PC-3 (cell line): Measurements from ENCODE around the gene PTPN21. TPM values are rescaled to one million over a fixed set of nuclear protein-coding genes. Genes with fewer than 3 reads are reported as not detected.

Source experiments
- ATAC-seq: fragments of 200-7000 bp; cut with Tn5 transposase; 2 replicates; pipeline ENCODE4 v1.9.1; 2020; ENCODE audit warnings: mild to moderate bottlenecking, moderate library complexity
- BruUV-seq: library from RNA; stranded (reverse); fragments of 400-500 nt; replicated peaks from 2 replicates; lab custom pipeline; 2021; lab: Mats Ljungman, UMichigan
- CTCF ChIA-PET: fragments of 300-600 bp; sonication (Branson Sonifier 250); formaldehyde crosslinking; loops from one replicate; lab custom pipeline; 2022; ENCODE audit warnings: antibody characterized with exemption; lab: Charles Lee
- POLR2A ChIA-PET: fragments of 300-600 bp; sonication (Branson Sonifier 250); formaldehyde crosslinking; loops from one replicate; lab custom pipeline; 2022; ENCODE audit warnings: antibody characterized with exemption; ENCODE audit not compliant: unreplicated experiment; lab: Charles Lee
- DNase-seq: peaks from one replicate; pipeline ENCODE4 v3.0.0-alpha.2; 2015
- H2AFZ ChIP-seq: fragments of 300-600 bp; sonication (generic); 2 replicates; pipeline ENCODE4 v1.6.0; 2016; ENCODE audit warnings: antibody characterized with exemption, low read length
- H3F3A ChIP-seq: fragments of 300-600 bp; sonication (generic); one replicate; pipeline ENCODE4 v1.6.0; 2017; ENCODE audit warnings: antibody characterized with exemption, low read length, control low read depth, mild to moderate bottlenecking; ENCODE audit not compliant: unreplicated experiment
- H3K27ac ChIP-seq: fragments of 300-600 bp; sonication (generic); 2 replicates; pipeline ENCODE4 v1.5.1; 2016; ENCODE audit warnings: mild to moderate bottlenecking, low read length
- H3K27me3 ChIP-seq: fragments of 300-600 bp; sonication (generic); 2 replicates; pipeline ENCODE4 v1.6.1; 2016; ENCODE audit warnings: low read length, mixed read lengths
- H3K36me3 ChIP-seq: fragments of 300-600 bp; sonication (generic); 2 replicates; pipeline ENCODE4 v1.6.1; 2016; ENCODE audit warnings: low read depth, mixed run types, low read length, mixed read lengths
- H3K4me1 ChIP-seq: fragments of 300-600 bp; sonication (generic); 2 replicates; pipeline ENCODE4 v1.5.1; 2016; ENCODE audit warnings: low read length; ENCODE audit not compliant: insufficient read depth
- H3K4me2 ChIP-seq: fragments of 300-600 bp; sonication (generic); 2 replicates; pipeline ENCODE4 v1.6.0; 2016; ENCODE audit warnings: low read length
- H3K4me3 ChIP-seq: fragments of 300-600 bp; sonication (generic); 2 replicates; pipeline ENCODE4 v1.5.1; 2016; ENCODE audit warnings: mild to moderate bottlenecking, low read length, mixed read lengths
- H3K79me2 ChIP-seq: fragments of 300-600 bp; sonication (generic); 2 replicates; pipeline ENCODE4 v1.6.1; 2017; ENCODE audit warnings: low read length, mixed read lengths
- H3K9ac ChIP-seq: fragments of 300-600 bp; sonication (generic); 2 replicates; pipeline ENCODE4 v1.6.0; 2016; ENCODE audit warnings: mild to moderate bottlenecking, low read length
- H3K9me2 ChIP-seq: fragments of 300-600 bp; sonication (generic); replicated peaks from 2 replicates; pipeline ENCODE4 v1.6.1; 2016; ENCODE audit warnings: mixed run types, low read length, mixed read lengths
- H3K9me3 ChIP-seq: fragments of 300-600 bp; sonication (generic); 2 replicates; pipeline ENCODE4 v1.6.1; 2016; ENCODE audit warnings: low read length, mixed read lengths
- H4K20me1 ChIP-seq: fragments of 300-600 bp; sonication (generic); 2 replicates; pipeline ENCODE4 v1.6.1; 2016; ENCODE audit warnings: low read length, mixed read lengths
- CTCF ChIP-seq: fragments of 300-600 bp; sonication (generic); conservative IDR thresholded peaks from 2 replicates; pipeline ENCODE4 v1.5.1; 2017; ENCODE audit warnings: antibody characterized with exemption, low read depth, mild to moderate bottlenecking, low read length
- EZH2 ChIP-seq: fragments of 300-600 bp; sonication (generic); IDR thresholded peaks from one replicate; pipeline ENCODE4 v1.6.1; 2017; ENCODE audit warnings: antibody characterized with exemption, mild to moderate bottlenecking, low read length; ENCODE audit not compliant: unreplicated experiment
- EZH2phosphoT487 ChIP-seq: fragments of 300-600 bp; sonication (generic); IDR thresholded peaks from 2 replicates; pipeline ENCODE4 v1.6.1; 2018; ENCODE audit warnings: mild to moderate bottlenecking, antibody characterized with exemption, low read length, borderline replicate concordance
- intact Hi-C: fragments of 100-400 bp; cut with micrococcal nuclease; formaldehyde crosslinking; loops from 2 replicates; pipeline ENCODE4 v1.9.0; 2023
- total RNA-seq: library from RNA; depleted of rRNA; stranded (reverse); fragments of >200 nt; gene quantifications from 2 replicates; pipeline ENCODE4 v1.2.3, GENCODE V29; 2014

PTPN21 gene
- total RNA-seq, 1 experiment from 2014 or later: 6.3 TPM

GRCh38 chr14:88481794-88482193 is 73.0 kb downstream of the PTPN21 start:
- no peak overlapping the region for H2AFZ ChIP-seq
- no peak overlapping the region for H3K9ac ChIP-seq
- intact Hi-C loops: no loop called here
- DNase-seq: no peak
- CTCF ChIA-PET: no interaction called here
- no TSS peak for BruUV-seq
- H3K4me2 ChIP-seq: no peak overlapping the region
- H3K4me3 ChIP-seq: no peak overlapping the region
- H3K27me3 ChIP-seq: no peaks in the 10 kb centered on the region
- no peak for ATAC-seq
- H3K27ac ChIP-seq: no peak overlapping the region
- no peaks in the 10 kb centered on the region for H3K9me2 ChIP-seq
- H3F3A ChIP-seq: no peaks in the 10 kb centered on the region
- no peaks in the 10 kb centered on the region for H4K20me1 ChIP-seq
- POLR2A ChIA-PET: no interaction called here
- TF ChIP-seq EZH2: no peak
- no peak for TF ChIP-seq EZH2phosphoT487
- no peak for TF ChIP-seq CTCF
- 0 out of 2 replicates have a peak, but pooled peaks cover 5% of the 10 kb centered on the region for H3K36me3 ChIP-seq
- no peaks in the 10 kb centered on the region for H3K9me3 ChIP-seq
- peaks cover 2% of the 10 kb centered on the region for H3K4me1 ChIP-seq
- no peaks in the 10 kb centered on the region for H3K79me2 ChIP-seq

GRCh38 chr14:88481059-88481458 is 73.7 kb downstream of the PTPN21 start:
- Histone ChIP-seq H3K4me1 (peaks cover 10% of the 10 kb centered on the region), H3K4me2 (no peak overlapping the region), H3K9ac (no peak overlapping the region), H2AFZ (no peak overlapping the region), H3K9me2 (no peaks in the 10 kb centered on the region), H4K20me1 (no peaks in the 10 kb centered on the region), H3K4me3 (no peak overlapping the region), H3F3A (no peaks in the 10 kb centered on the region), H3K79me2 (no peaks in the 10 kb centered on the region), H3K9me3 (no peaks in the 10 kb centered on the region), H3K36me3 (0 out of 2 replicates have a peak, but pooled peaks cover 5% of the 10 kb centered on the region), H3K27me3 (no peaks in the 10 kb centered on the region), H3K27ac (no peak overlapping the region)
- no TSS peak for BruUV-seq
- intact Hi-C loops: no loop called here
- no peak for ATAC-seq
- ChIA-PET CTCF (interaction anchor here (0.8 kb wide), 1 partner anchor 79 kb away, joined by 3 read pairs; no protein-coding TSS in a partner anchor), POLR2A (no interaction called here)
- TF ChIP-seq EZH2phosphoT487 (no peak), CTCF (no peak), EZH2 (no peak)
- DNase-seq: no peak

GRCh38 chr14:88479574-88479987 is 75.2 kb downstream of the PTPN21 start:
- no peak overlapping the region for H3K27ac ChIP-seq
- H3K4me1 ChIP-seq: peaks cover 12% of the 10 kb centered on the region
- no peaks in the 10 kb centered on the region for H3K79me2 ChIP-seq
- no peak overlapping the region for H3K4me2 ChIP-seq
- CTCF ChIA-PET: no interaction called here
- no peaks in the 10 kb centered on the region for H3F3A ChIP-seq
- H3K4me3 ChIP-seq: no peak overlapping the region
- POLR2A ChIA-PET: interaction anchor here (0.6 kb wide), 1 partner anchor 74 kb away, joined by 5 read pairs; no protein-coding TSS in a partner anchor
- H3K36me3 ChIP-seq: 0 out of 2 replicates have a peak, but pooled peaks cover 5% of the 10 kb centered on the region
- no peaks in the 10 kb centered on the region for H4K20me1 ChIP-seq
- no peaks in the 10 kb centered on the region for H3K27me3 ChIP-seq
- H2AFZ ChIP-seq: no peak overlapping the region
- H3K9ac ChIP-seq: no peak overlapping the region
- ATAC-seq (no peak), DNase-seq (no peak)
- H3K9me3 ChIP-seq: no peaks in the 10 kb centered on the region
- no TSS peak for BruUV-seq
- H3K9me2 ChIP-seq: no peaks in the 10 kb centered on the region
- intact Hi-C loops: no loop called here
- TF ChIP-seq EZH2phosphoT487 (no peak), CTCF (no peak), EZH2 (no peak)
